ENCODE data around the gene LTN1. TPM values are rescaled to one million over a fixed set of nuclear protein-coding genes. Genes with fewer than 3 reads are reported as not detected.
"Not testable (repeated sequence)": the region's sequence is repeated elsewhere in the genome, so short reads cannot be mapped to it uniquely, and the experiment has no call there.

The LTN1 gene
- total RNA-seq, 1 donor from 2014 or later = 28.9 TPM

- TF ChIP-seq EZH2 (IDR thresholded peaks at IDR 0.05; ENCODE audit: insufficient read depth, low read length) = no peak
- no peak for TF ChIP-seq CTCF (IDR thresholded peaks at IDR 0.05; ENCODE audit: insufficient read depth, low read depth, low read length)
- Mint-ChIP-seq H3K9me3 (ENCODE audit: unreplicated experiment) (no peaks in the 10 kb centered on the region), H3K36me3 (ENCODE audit: low read depth, unreplicated experiment) (peaks cover 4% of the 10 kb centered on the region), H3K27ac (ENCODE audit: unreplicated experiment) (no peak overlapping the region), H3K4me1 (ENCODE audit: low read depth, unreplicated experiment) (no peaks in the 10 kb centered on the region), H3K4me3 (ENCODE audit: unreplicated experiment) (no peak overlapping the region), H3K27me3 (ENCODE audit: low read depth, unreplicated experiment) (no peaks in the 10 kb centered on the region)
- Histone ChIP-seq H2AFZ (ENCODE audit: low read depth, low read length) (no peak overlapping the region), H3K9ac (ENCODE audit: low read length) (no peak overlapping the region), H3K79me2 (ENCODE audit: insufficient read depth, low read length) (no peaks in the 10 kb centered on the region), H4K20me1 (ENCODE audit: insufficient read depth, low read length) (no peaks in the 10 kb centered on the region), H3K36me3 (ENCODE audit: insufficient read depth, low read length) (peaks cover 14% of the 10 kb centered on the region), H3K27ac (ENCODE audit: low read depth, low read length) (no peak overlapping the region), H3K9me3 (ENCODE audit: insufficient read depth, low read depth, low read length) (no peaks in the 10 kb centered on the region), H3K27me3 (ENCODE audit: insufficient read depth, low read length) (no peaks in the 10 kb centered on the region), H3K4me3 (ENCODE audit: insufficient read depth, low read depth, low read length) (no peak overlapping the region), H3K4me1 (ENCODE audit: insufficient read depth, low read length) (no peaks in the 10 kb centered on the region), H3K4me2 (ENCODE audit: low read length) (no peak overlapping the region)
- no peak for DNase-seq (ENCODE audit: low read depth)
- FAIRE-seq = no peak
These were observed 60.0 kb downstream of the LTN1 start for GRCh38 chr21:28932717-28933116.

GRCh38 chr21:28931708-28932372 is 60.8 kb downstream of the LTN1 start:
- H3K4me1 ChIP-seq (ENCODE audit: insufficient read depth, low read length); H3K27me3 Mint-ChIP-seq (ENCODE audit: low read depth, unreplicated experiment); H4K20me1 ChIP-seq (ENCODE audit: insufficient read depth, low read length); H3K36me3 Mint-ChIP-seq (ENCODE audit: low read depth, unreplicated experiment); H3K4me1 Mint-ChIP-seq (ENCODE audit: low read depth, unreplicated experiment); FAIRE-seq; H3K27me3 ChIP-seq (ENCODE audit: insufficient read depth, low read length); H3K4me3 Mint-ChIP-seq (ENCODE audit: unreplicated experiment); H3K9ac ChIP-seq (ENCODE audit: low read length); H3K79me2 ChIP-seq (ENCODE audit: insufficient read depth, low read length); H3K27ac Mint-ChIP-seq (ENCODE audit: unreplicated experiment); DNase-seq (ENCODE audit: low read depth); H2AFZ ChIP-seq (ENCODE audit: low read depth, low read length); H3K9me3 Mint-ChIP-seq (ENCODE audit: unreplicated experiment); H3K27ac ChIP-seq (ENCODE audit: low read depth, low read length); H3K4me3 ChIP-seq (ENCODE audit: insufficient read depth, low read depth, low read length); H3K4me2 ChIP-seq (ENCODE audit: low read length); H3K9me3 ChIP-seq (ENCODE audit: insufficient read depth, low read depth, low read length): not testable (repeated sequence)
- peaks cover 14% of the 10 kb centered on the region for H3K36me3 ChIP-seq (ENCODE audit: insufficient read depth, low read length)

- Mint-ChIP-seq H3K4me1 (ENCODE audit: low read depth, unreplicated experiment) (no peaks in the 10 kb centered on the region), H3K9me3 (ENCODE audit: unreplicated experiment) (no peaks in the 10 kb centered on the region), H3K27me3 (ENCODE audit: low read depth, unreplicated experiment) (no peaks in the 10 kb centered on the region), H3K27ac (ENCODE audit: unreplicated experiment) (peak overlapping the region; percentile 23), H3K36me3 (ENCODE audit: low read depth, unreplicated experiment) (peaks cover 4% of the 10 kb centered on the region), H3K4me3 (ENCODE audit: unreplicated experiment) (no peak overlapping the region)
- Histone ChIP-seq H3K27ac (ENCODE audit: low read depth, low read length) (no peak overlapping the region), H4K20me1 (ENCODE audit: insufficient read depth, low read length) (no peaks in the 10 kb centered on the region), H3K4me3 (ENCODE audit: insufficient read depth, low read depth, low read length) (no peak overlapping the region), H3K9ac (ENCODE audit: low read length) (no peak overlapping the region), H3K4me2 (ENCODE audit: low read length) (no peak overlapping the region), H2AFZ (ENCODE audit: low read depth, low read length) (no peak overlapping the region), H3K79me2 (ENCODE audit: insufficient read depth, low read length) (no peaks in the 10 kb centered on the region), H3K4me1 (ENCODE audit: insufficient read depth, low read length) (no peaks in the 10 kb centered on the region), H3K27me3 (ENCODE audit: insufficient read depth, low read length) (no peaks in the 10 kb centered on the region), H3K9me3 (ENCODE audit: insufficient read depth, low read depth, low read length) (no peaks in the 10 kb centered on the region), H3K36me3 (ENCODE audit: insufficient read depth, low read length) (peaks cover 4% of the 10 kb centered on the region)
- no peak for DNase-seq (ENCODE audit: low read depth)
- TF ChIP-seq EZH2 (IDR thresholded peaks at IDR 0.05; ENCODE audit: insufficient read depth, low read length) (no peak), CTCF (IDR thresholded peaks at IDR 0.05; ENCODE audit: insufficient read depth, low read depth, low read length) (no peak)
- FAIRE-seq = no peak
These were observed 63.9 kb downstream of the LTN1 start for GRCh38 chr21:28928578-28929420.

All from astrocyte (in vitro differentiated cells and primary cell).